Mesendoderm (in vitro differentiated cells): ENCODE data around the gene FIGNL2.
"Not testable (repeated sequence)": the region's sequence is repeated elsewhere in the genome, so short reads cannot be mapped to it uniquely, and the experiment has no call there.

Experiments used
- DNase-seq: peaks from one replicate; pipeline ENCODE4 v3.0.0; 2013
- H2AK5ac ChIP-seq: 2 replicates; pipeline ENCODE4 v1.6.1; 2013; ENCODE audit warnings: low read length, inconsistent platforms
- H2BK120ac ChIP-seq: 2 replicates; pipeline ENCODE4 v1.6.1; 2013; ENCODE audit warnings: low read depth, mild to moderate bottlenecking, low read length, moderate library complexity, mixed read lengths
- H2BK15ac ChIP-seq: replicated peaks from 2 replicates; pipeline ENCODE4 v1.6.1; 2013; ENCODE audit warnings: low read depth, mild to moderate bottlenecking, moderate library complexity
- H2BK5ac ChIP-seq: 2 replicates; pipeline ENCODE4 v1.6.1; 2013; ENCODE audit warnings: low read length, inconsistent platforms
- H3K18ac ChIP-seq: 2 replicates; pipeline ENCODE4 v1.6.1; 2013; ENCODE audit warnings: mild to moderate bottlenecking, low read length, mixed read lengths
- H3K23ac ChIP-seq: one replicate; pipeline ENCODE4 v1.6.1; 2013; ENCODE audit warnings: low read length
- H3K27ac ChIP-seq: 2 replicates; pipeline ENCODE4 v1.5.1; 2013; ENCODE audit warnings: low read depth, mild to moderate bottlenecking, inconsistent platforms, low read length, moderate library complexity
- H3K27me3 ChIP-seq: 2 replicates; pipeline ENCODE4 v1.6.1; 2013; ENCODE audit warnings: low read length, control low read depth, mild to moderate bottlenecking, inconsistent platforms; ENCODE audit not compliant: insufficient read depth, poor library complexity
- H3K36me3 ChIP-seq: 2 replicates; pipeline ENCODE4 v1.6.1; 2013; ENCODE audit warnings: low read length, inconsistent platforms; ENCODE audit not compliant: control insufficient read depth, insufficient read depth
- H3K4ac ChIP-seq: one replicate; pipeline ENCODE4 v1.6.1; 2013; ENCODE audit warnings: low read depth, mild to moderate bottlenecking, low read length, moderate library complexity
- H3K4me1 ChIP-seq: 2 replicates; pipeline ENCODE4 v1.6.1; 2013; ENCODE audit warnings: low read depth, low read length, inconsistent platforms; ENCODE audit not compliant: control insufficient read depth
- H3K4me2 ChIP-seq: 2 replicates; pipeline ENCODE4 v1.6.1; 2013; ENCODE audit warnings: low read length
- H3K4me3 ChIP-seq: 2 replicates; pipeline ENCODE4 v1.5.1; 2013; ENCODE audit warnings: mild to moderate bottlenecking, low read length
- H3K56ac ChIP-seq: one replicate; pipeline ENCODE4 v1.6.1; 2013; ENCODE audit warnings: low read length
- H3K79me1 ChIP-seq: 2 replicates; pipeline ENCODE4 v1.6.1; 2013; ENCODE audit warnings: low read length, inconsistent platforms
- H3K79me2 ChIP-seq: 2 replicates; pipeline ENCODE4 v1.6.1; 2013; ENCODE audit warnings: mild to moderate bottlenecking, low read length; ENCODE audit not compliant: control insufficient read depth, insufficient read depth
- H3K9ac ChIP-seq: 2 replicates; pipeline ENCODE4 v1.6.1; 2013; ENCODE audit warnings: low read length, inconsistent platforms
- H4K5ac ChIP-seq: one replicate; pipeline ENCODE4 v1.6.1; 2013; ENCODE audit warnings: low read length
- H4K8ac ChIP-seq: one replicate; pipeline ENCODE4 v1.6.1; 2013; ENCODE audit warnings: low read depth, mild to moderate bottlenecking, control low read depth, low read length, moderate library complexity
- WGBS: extraction: QIAGEN DNeasy Blood & Tissue Kit; methylation state at CpG from one replicate; pipeline ENCODE4 v1.1.7; 2013; ENCODE audit warnings: low lambda C conversion rate, missing lambda C conversion rate; ENCODE audit not compliant: insufficient coverage; ENCODE audit errors: extremely low coverage; 5-methylcytosine and 5-hydroxymethylcytosine counted together

The FIGNL2 gene

DNA sequence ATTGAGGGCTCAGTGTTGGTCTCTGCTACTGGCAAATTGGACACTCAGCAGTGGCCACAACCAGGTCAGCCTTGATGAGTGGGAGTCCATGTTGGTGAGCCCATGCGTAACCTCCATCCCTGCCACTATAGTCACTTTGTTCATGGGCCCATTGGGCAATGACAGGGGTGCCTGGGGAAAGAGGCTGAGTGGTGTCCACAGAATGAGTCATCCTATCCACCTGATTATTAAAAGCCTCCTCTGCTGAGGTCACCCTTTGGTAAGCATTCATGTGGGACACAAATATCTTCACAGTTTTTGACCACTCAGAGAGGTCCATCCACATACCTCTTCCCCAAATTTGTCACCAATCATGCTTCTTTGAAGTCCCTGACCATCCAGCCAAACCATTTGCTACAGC, 50.0 kb downstream of the FIGNL2 start:
- H3K36me3 ChIP-seq, result no peaks in the 10 kb centered on the region
- no peak for DNase-seq
- no peaks in the 10 kb centered on the region for H3K79me2 ChIP-seq
- H3K23ac ChIP-seq, result no peak overlapping the region
- H2BK5ac ChIP-seq, result no peak overlapping the region
- H3K4ac ChIP-seq, result no peak overlapping the region
- H3K4me2 ChIP-seq, result no peak overlapping the region
- no peak overlapping the region for H3K56ac ChIP-seq
- H4K5ac ChIP-seq, result no peak overlapping the region
- no peak overlapping the region for H3K4me3 ChIP-seq
- no peak overlapping the region for H2BK15ac ChIP-seq
- H3K4me1 ChIP-seq, result no peaks in the 10 kb centered on the region
- H4K8ac ChIP-seq, result no peak overlapping the region
- H3K27ac ChIP-seq, result no peak overlapping the region
- H3K18ac ChIP-seq, result no peak overlapping the region
- H2AK5ac ChIP-seq, result no peak overlapping the region
- no peaks in the 10 kb centered on the region for H3K27me3 ChIP-seq
- no peak overlapping the region for H3K9ac ChIP-seq
- WGBS, result no CpG with 5 or more reads among the region's 1 CpG
- H2BK120ac ChIP-seq, result no peak overlapping the region
- H3K79me1 ChIP-seq, result no peaks in the 10 kb centered on the region

DNA sequence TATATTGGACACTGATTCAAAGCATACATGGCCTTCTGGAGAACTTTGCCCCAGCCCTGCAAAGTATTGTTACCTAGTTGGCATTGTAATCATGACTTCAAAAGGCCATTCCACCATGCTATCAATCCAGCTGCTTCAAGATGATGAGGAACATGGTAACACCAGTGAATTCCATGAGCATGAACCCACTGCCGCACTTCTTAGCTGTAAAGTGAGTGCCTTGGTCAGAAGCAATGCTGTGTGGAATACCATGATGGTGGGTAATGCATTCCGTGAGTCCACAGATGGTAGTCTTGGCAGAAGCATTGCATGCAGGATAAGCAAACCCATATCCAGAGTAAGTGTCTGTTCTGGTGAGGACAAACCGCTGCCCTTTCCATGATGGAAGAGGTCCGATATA, 50.5 kb downstream of the FIGNL2 start:
- not testable (repeated sequence) for H3K79me2 ChIP-seq, H2BK5ac ChIP-seq, DNase-seq, H3K56ac ChIP-seq, H3K4ac ChIP-seq, H3K4me1 ChIP-seq, H2BK15ac ChIP-seq, H4K8ac ChIP-seq, H3K36me3 ChIP-seq, H2BK120ac ChIP-seq, H3K4me2 ChIP-seq, H2AK5ac ChIP-seq, H3K27ac ChIP-seq, H3K79me1 ChIP-seq, H3K9ac ChIP-seq, H4K5ac ChIP-seq, H3K23ac ChIP-seq, H3K4me3 ChIP-seq, H3K18ac ChIP-seq, H3K27me3 ChIP-seq
- whole genome bisulfite sequencing, result no CpG with 5 or more reads among the region's 4 CpGs

DNA sequence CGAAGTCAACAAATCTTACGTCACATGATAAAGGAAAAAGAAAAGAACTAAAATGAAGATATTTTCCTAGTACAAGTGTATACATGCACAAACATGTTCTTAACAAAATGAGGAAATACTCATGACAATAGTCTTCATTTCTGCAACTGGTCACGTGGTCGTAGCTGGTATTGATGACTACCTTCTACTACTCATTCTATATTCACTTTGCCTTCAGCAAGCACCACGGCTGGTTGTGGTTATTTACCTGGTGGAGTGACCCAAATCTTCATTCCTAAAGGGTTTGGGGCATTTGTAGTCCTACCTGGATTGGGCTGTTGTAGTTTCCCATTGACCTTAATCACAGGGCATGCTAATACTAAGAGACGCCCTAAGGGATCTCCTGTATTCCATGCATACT, 51.2 kb downstream of the FIGNL2 start:
- H3K18ac ChIP-seq, result no peak overlapping the region
- H3K9ac ChIP-seq, result no peak overlapping the region
- H3K79me1 ChIP-seq, result no peaks in the 10 kb centered on the region
- no peak overlapping the region for H2BK120ac ChIP-seq
- H3K27ac ChIP-seq, result no peak overlapping the region
- no peak overlapping the region for H3K56ac ChIP-seq
- H3K4ac ChIP-seq, result no peak overlapping the region
- H3K36me3 ChIP-seq, result no peaks in the 10 kb centered on the region
- DNase-seq, result no peak
- no peak overlapping the region for H3K23ac ChIP-seq
- H2BK15ac ChIP-seq, result no peak overlapping the region
- H4K5ac ChIP-seq, result no peak overlapping the region
- no peaks in the 10 kb centered on the region for H3K79me2 ChIP-seq
- no peak overlapping the region for H3K4me2 ChIP-seq
- WGBS, result no CpG with 5 or more reads among the region's 6 CpGs
- no peaks in the 10 kb centered on the region for H3K4me1 ChIP-seq
- H3K27me3 ChIP-seq, result no peaks in the 10 kb centered on the region
- H2BK5ac ChIP-seq, result no peak overlapping the region
- H2AK5ac ChIP-seq, result no peak overlapping the region
- H4K8ac ChIP-seq, result no peak overlapping the region
- H3K4me3 ChIP-seq, result no peak overlapping the region

DNA sequence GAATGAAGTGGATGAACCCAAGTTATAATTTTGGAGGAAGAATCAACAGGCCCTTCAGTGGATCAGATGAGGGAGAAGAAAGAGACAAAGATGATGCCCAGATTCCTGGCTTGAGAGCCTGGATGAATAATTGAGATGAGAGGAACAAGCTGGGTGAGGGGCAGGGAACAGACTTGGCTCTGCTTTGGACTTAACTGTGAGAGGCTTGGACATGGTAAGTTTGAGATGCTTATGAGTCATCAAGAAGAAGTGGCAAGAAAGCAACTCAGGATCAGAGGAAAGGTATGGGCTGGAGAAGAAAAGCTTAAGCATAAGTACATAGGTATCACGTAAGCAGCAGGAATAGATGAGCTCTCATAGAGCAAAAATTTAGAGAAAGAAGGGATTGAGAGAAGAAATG, 55.3 kb downstream of the FIGNL2 start:
- Histone ChIP-seq H3K9ac (no peak overlapping the region), H3K27me3 (no peaks in the 10 kb centered on the region), H3K4ac (no peak overlapping the region), H2BK15ac (no peak overlapping the region), H3K79me2 (no peaks in the 10 kb centered on the region), H4K8ac (no peak overlapping the region), H3K23ac (no peak overlapping the region), H4K5ac (no peak overlapping the region), H3K36me3 (no peaks in the 10 kb centered on the region), H3K4me2 (no peak overlapping the region), H3K27ac (no peak overlapping the region), H3K18ac (no peak overlapping the region), H3K56ac (no peak overlapping the region), H3K79me1 (no peaks in the 10 kb centered on the region), H2BK5ac (no peak overlapping the region), H3K4me1 (no peaks in the 10 kb centered on the region), H2AK5ac (no peak overlapping the region), H3K4me3 (no peak overlapping the region), H2BK120ac (no peak overlapping the region)
- no peak for DNase-seq
- no CpG with 5 or more reads among the region's 1 CpG for whole genome bisulfite sequencing

DNA sequence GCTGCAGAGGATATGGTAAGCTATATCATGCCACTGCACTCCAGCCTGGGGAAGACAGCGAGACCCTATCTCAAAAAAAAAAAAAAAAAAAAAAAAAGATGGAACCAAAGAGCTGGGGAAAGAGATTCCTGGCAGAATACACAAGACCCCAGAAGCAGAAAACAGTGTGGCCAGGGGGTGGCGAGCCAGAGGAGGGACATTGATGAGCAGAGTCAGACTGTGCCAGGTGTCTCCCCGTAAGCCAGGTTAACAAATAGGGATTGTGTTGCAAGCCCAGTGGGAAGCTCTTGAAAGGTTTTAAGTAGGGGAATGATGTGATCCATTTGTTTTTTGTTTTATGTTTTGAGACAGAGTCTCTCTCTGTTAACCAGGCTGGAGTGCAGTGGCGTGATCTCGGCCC, 56.1 kb downstream of the FIGNL2 start:
- DNase-seq, result no peak
- no peak overlapping the region for H3K23ac ChIP-seq
- no peak overlapping the region for H3K27ac ChIP-seq
- no peaks in the 10 kb centered on the region for H3K4me1 ChIP-seq
- no peaks in the 10 kb centered on the region for H3K36me3 ChIP-seq
- H3K4me3 ChIP-seq, result no peak overlapping the region
- H3K18ac ChIP-seq, result no peak overlapping the region
- no peak overlapping the region for H3K9ac ChIP-seq
- H2BK120ac ChIP-seq, result no peak overlapping the region
- no peak overlapping the region for H2AK5ac ChIP-seq
- H4K5ac ChIP-seq, result no peak overlapping the region
- H3K79me1 ChIP-seq, result no peaks in the 10 kb centered on the region
- no peak overlapping the region for H3K56ac ChIP-seq
- WGBS, result no CpG with 5 or more reads among the region's 5 CpGs
- no peak overlapping the region for H3K4ac ChIP-seq
- H3K27me3 ChIP-seq, result no peaks in the 10 kb centered on the region
- H2BK15ac ChIP-seq, result no peak overlapping the region
- H3K4me2 ChIP-seq, result no peak overlapping the region
- no peaks in the 10 kb centered on the region for H3K79me2 ChIP-seq
- H2BK5ac ChIP-seq, result no peak overlapping the region
- no peak overlapping the region for H4K8ac ChIP-seq

DNA sequence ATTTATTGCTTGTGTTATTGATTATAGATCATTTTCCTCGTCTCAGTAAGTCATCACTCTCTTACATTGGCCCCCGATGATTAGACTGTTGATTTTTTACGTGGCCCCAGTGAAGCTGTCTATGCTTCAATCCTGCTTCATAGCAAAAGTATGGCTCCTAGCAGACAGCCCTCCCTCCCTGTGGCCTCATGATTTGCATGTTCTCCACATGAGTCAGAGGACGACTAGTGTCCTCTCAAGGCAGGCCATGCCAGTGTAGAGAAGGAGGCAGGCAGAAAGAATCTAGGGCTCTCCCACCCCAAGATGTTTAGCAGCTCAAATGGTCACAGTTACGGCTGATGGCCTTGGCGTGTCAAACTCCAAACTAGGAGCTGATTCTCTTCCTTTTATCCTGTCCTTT, 59.6 kb downstream of the FIGNL2 start:
- Histone ChIP-seq H3K79me1 (no peaks in the 10 kb centered on the region), H2BK15ac (no peak overlapping the region), H2BK120ac (no peak overlapping the region), H3K4ac (no peak overlapping the region), H2BK5ac (no peak overlapping the region), H3K4me3 (no peak overlapping the region), H4K8ac (no peak overlapping the region), H4K5ac (no peak overlapping the region), H3K9ac (no peak overlapping the region), H3K4me1 (no peaks in the 10 kb centered on the region), H3K27me3 (no peaks in the 10 kb centered on the region), H3K36me3 (no peaks in the 10 kb centered on the region), H3K23ac (no peak overlapping the region), H3K27ac (no peak overlapping the region), H2AK5ac (no peak overlapping the region), H3K18ac (no peak overlapping the region), H3K56ac (no peak overlapping the region), H3K79me2 (no peaks in the 10 kb centered on the region), H3K4me2 (no peak overlapping the region)
- DNase-seq, result peak; percentile 47
- no CpG with 5 or more reads among the region's 6 CpGs for WGBS
